Bronchus fibroblast of lung (primary cell): Measurements from ENCODE around the gene TTPAL. TPM values are rescaled to one million over a fixed set of nuclear protein-coding genes. Genes with fewer than 3 reads are reported as not detected.

Experiments used
- total RNA-seq: library from RNA; depleted of rRNA; stranded (reverse); fragments of >200 nt; gene quantifications from 2 replicates; pipeline ENCODE4 v1.2.3, GENCODE V29; 2015

The TTPAL gene
- total RNA-seq: 15.5 and 18.5 TPM in 2 replicates

GRCh38 chr20:44475694-44476560 is at the start of gene TTPAL:
Gene TTPAL (plus strand): TSS chr20:44475874. CDS start chr20:44480000, 4,126 bp downstream.

GRCh38 chr20:44521484-44522481 is 46.1 kb downstream of the TTPAL start, which contains the start of gene SERINC3:
Gene SERINC3 (minus strand): TSS chr20:44522070. CDS start chr20:44521951, 119 bp downstream.

Other genes starting within 250 kb of the TTPAL start
- not detected in 2 replicates for gene GDAP1L1, start 228.6 kb upstream of the TTPAL start, total RNA-seq
- 5.9 and 6.8 TPM in 2 replicates for gene FITM2, start 164.7 kb upstream of the TTPAL start, total RNA-seq
- gene R3HDML, start 138.8 kb upstream of the TTPAL start, total RNA-seq: not detected in 2 replicates
- not detected in 2 replicates for gene HNF4A, start 120.2 kb upstream of the TTPAL start, total RNA-seq
- 77.3 and 87.3 TPM in 2 replicates for gene SERINC3, start 46.2 kb downstream of the TTPAL start, total RNA-seq
- 70.6 and 81.5 TPM in 2 replicates for gene PKIG, start 106.7 kb downstream of the TTPAL start, total RNA-seq
- gene ADA, start 175.8 kb downstream of the TTPAL start, total RNA-seq: 8.9 and 9.1 TPM in 2 replicates
- 1.6 and 3.4 TPM in 2 replicates for gene CCN5, start 239.5 kb downstream of the TTPAL start, total RNA-seq